ENCODE measurements around the gene TLN1.

DNA sequence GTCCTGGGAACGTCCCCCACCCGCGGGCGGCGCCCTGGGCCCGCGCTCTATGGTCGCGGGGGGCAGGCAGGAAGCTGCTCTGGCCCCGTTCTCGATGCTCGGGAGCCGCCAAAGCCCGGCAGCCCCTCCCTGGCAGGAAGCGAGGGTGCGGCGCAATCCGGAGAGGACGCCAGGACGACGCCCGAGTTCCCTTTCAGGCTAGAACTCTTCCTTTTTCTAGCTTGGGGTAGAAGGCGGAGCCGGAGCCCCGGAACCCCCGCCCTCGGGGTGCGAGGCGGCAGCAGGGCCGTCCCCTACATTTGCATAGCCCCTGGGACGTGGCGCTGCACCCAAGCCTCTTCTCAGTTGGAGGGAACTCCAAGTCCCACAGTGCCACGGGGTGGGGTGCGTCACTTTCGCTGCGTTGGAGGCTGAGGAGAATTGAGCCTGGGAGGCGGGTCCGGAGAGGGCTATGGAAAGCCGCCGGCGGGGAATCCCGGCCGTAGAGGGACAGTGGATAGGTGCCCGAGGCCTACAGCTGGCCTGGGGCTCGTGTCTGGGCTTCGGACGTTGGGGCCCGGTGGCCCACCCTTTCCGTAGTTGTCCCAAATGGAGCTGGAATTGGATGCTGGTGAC is at the start of gene TLN1, which contains the start of gene CREB3:
- no peak for TF ChIP-seq ZNF114 (tag by site-specific recombination; IDR thresholded peaks at IDR 0.05)
- no peak for TF ChIP-seq TCF7L2 (IDR thresholded peaks at IDR 0.05; ENCODE audit: borderline replicate concordance, low read depth, low read length)
- TF ChIP-seq, protein P1, sequence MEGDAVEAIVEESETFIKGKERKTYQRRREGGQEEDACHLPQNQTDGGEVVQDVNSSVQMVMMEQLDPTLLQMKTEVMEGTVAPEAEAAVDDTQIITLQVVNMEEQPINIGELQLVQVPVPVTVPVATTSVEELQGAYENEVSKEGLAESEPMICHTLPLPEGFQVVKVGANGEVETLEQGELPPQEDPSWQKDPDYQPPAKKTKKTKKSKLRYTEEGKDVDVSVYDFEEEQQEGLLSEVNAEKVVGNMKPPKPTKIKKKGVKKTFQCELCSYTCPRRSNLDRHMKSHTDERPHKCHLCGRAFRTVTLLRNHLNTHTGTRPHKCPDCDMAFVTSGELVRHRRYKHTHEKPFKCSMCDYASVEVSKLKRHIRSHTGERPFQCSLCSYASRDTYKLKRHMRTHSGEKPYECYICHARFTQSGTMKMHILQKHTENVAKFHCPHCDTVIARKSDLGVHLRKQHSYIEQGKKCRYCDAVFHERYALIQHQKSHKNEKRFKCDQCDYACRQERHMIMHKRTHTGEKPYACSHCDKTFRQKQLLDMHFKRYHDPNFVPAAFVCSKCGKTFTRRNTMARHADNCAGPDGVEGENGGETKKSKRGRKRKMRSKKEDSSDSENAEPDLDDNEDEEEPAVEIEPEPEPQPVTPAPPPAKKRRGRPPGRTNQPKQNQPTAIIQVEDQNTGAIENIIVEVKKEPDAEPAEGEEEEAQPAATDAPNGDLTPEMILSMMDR (tag by site-specific recombination; IDR thresholded peaks at IDR 0.05) = peak; percentile 81
- TF ChIP-seq, protein P2, sequence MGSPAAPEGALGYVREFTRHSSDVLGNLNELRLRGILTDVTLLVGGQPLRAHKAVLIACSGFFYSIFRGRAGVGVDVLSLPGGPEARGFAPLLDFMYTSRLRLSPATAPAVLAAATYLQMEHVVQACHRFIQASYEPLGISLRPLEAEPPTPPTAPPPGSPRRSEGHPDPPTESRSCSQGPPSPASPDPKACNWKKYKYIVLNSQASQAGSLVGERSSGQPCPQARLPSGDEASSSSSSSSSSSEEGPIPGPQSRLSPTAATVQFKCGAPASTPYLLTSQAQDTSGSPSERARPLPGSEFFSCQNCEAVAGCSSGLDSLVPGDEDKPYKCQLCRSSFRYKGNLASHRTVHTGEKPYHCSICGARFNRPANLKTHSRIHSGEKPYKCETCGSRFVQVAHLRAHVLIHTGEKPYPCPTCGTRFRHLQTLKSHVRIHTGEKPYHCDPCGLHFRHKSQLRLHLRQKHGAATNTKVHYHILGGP (tag by site-specific recombination; IDR thresholded peaks at IDR 0.05) = no peak
- TF ChIP-seq ZNF146 (tag by site-specific recombination; IDR thresholded peaks at IDR 0.05) = no peak
- TF ChIP-seq ZNF776 (tag by site-specific recombination; IDR thresholded peaks at IDR 0.05; ENCODE audit: borderline replicate concordance) = no peak
- no peak for TF ChIP-seq TRIM28 (IDR thresholded peaks at IDR 0.05; ENCODE audit: borderline replicate concordance, low read length)
- TF ChIP-seq ZNF274 (IDR thresholded peaks at IDR 0.05; ENCODE audit: low read length) = no peak
- TF ChIP-seq ZNF274 (tag by site-specific recombination; IDR thresholded peaks at IDR 0.05; ENCODE audit: borderline replicate concordance) = no peak
- no peak for TF ChIP-seq ZNF211 (tag by site-specific recombination; IDR thresholded peaks at IDR 0.05; ENCODE audit: low read depth)
- TF ChIP-seq ZBTB20 (tag by site-specific recombination; IDR thresholded peaks at IDR 0.05) = peak; percentile 79; the same call in 1 of the 2 replicates
- TF ChIP-seq, protein P3, sequence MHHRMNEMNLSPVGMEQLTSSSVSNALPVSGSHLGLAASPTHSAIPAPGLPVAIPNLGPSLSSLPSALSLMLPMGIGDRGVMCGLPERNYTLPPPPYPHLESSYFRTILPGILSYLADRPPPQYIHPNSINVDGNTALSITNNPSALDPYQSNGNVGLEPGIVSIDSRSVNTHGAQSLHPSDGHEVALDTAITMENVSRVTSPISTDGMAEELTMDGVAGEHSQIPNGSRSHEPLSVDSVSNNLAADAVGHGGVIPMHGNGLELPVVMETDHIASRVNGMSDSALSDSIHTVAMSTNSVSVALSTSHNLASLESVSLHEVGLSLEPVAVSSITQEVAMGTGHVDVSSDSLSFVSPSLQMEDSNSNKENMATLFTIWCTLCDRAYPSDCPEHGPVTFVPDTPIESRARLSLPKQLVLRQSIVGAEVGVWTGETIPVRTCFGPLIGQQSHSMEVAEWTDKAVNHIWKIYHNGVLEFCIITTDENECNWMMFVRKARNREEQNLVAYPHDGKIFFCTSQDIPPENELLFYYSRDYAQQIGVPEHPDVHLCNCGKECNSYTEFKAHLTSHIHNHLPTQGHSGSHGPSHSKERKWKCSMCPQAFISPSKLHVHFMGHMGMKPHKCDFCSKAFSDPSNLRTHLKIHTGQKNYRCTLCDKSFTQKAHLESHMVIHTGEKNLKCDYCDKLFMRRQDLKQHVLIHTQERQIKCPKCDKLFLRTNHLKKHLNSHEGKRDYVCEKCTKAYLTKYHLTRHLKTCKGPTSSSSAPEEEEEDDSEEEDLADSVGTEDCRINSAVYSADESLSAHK (tag by site-specific recombination; IDR thresholded peaks at IDR 0.05) = no peak
- peak; percentile 59 for TF ChIP-seq ZIC2 (tag by site-specific recombination; IDR thresholded peaks at IDR 0.05)
- TF ChIP-seq YY1 (tag by site-specific recombination; IDR thresholded peaks at IDR 0.05) = no peak
